Pancreas (tissue), 10 donors: Measurements from ENCODE around the gene SLC13A1. TPM values are rescaled to one million over a fixed set of nuclear protein-coding genes. Genes with fewer than 3 reads are reported as not detected.

Experiments
- ATAC-seq, 4 donors: fragments of 200-7000 bp; cut with Tn5 transposase; one replicate each; pipeline versions ENCODE4 v1.8.0 to v1.9.1; 2020; ENCODE audit warnings: mild to moderate bottlenecking in 4 of 4, moderate library complexity in 4 of 4
- DNase-seq, 6 donors: peaks; one replicate each; pipeline ENCODE4 v3.0.0-alpha.2; 2020
- FAIRE-seq: peaks from 2 replicates; lab custom pipeline; 2012; peaks lifted over from hg19 to GRCh38; lab: Jason Lieb, UNC
- H3K27ac ChIP-seq, 4 donors: fragments of 200-600 bp; sonication (generic); 1 replicate in 3 of 4; 2 replicates in 1 of 4; pipeline versions ENCODE4 v1.5.0 to v1.8.0; 2020
- H3K27me3 ChIP-seq, 4 donors: fragments of 200-600 bp; one replicate each; pipeline ENCODE4 v1.8.0; 2021
- H3K36me3 ChIP-seq, 3 donors: fragments of 200-600 bp; sonication (generic) in 1 of 3; one replicate each; pipeline versions ENCODE4 v1.5.0 to v1.8.0; 2020 to 2021
- H3K4me1 ChIP-seq, 3 donors: fragments of 200-600 bp; one replicate each; pipeline ENCODE4 v1.8.0; 2021
- H3K4me3 ChIP-seq, 4 donors: fragments of 200-600 bp; sonication (generic) in 2 of 4; one replicate each; pipeline versions ENCODE4 v1.5.0 to v1.8.0; 2020 to 2021
- H3K9me3 ChIP-seq, 4 donors: fragments of 200-600 bp; one replicate each; pipeline ENCODE4 v1.8.0; 2021
- WGBS, 2 donors: extraction: QIAGEN DNeasy Blood & Tissue Kit; methylation state at CpG; one replicate each; pipeline ENCODE4 v1.1.7; 2013; 5-methylcytosine and 5-hydroxymethylcytosine counted together
- intact Hi-C, 3 donors: fragments of 100-400 bp; cut with DNase I; formaldehyde crosslinking; loops; one replicate each; pipeline versions ENCODE4 v1.11.1 to v1.14.2; 2022
- polyA plus RNA-seq, 2 donors: library from polyadenylated mRNA; stranded (reverse); fragments of 200-250 nt; gene quantifications; one replicate each; pipeline ENCODE4 v1.2.3, GENCODE V29; 2013
- total RNA-seq, 6 donors: library from RNA; stranded (reverse); fragmentation: NEBNext Ultra II Directional in 4 of 6; extraction: Animal tissue kit (Norgen Biotek cat#: 25700) in 4 of 6; gene quantifications; one replicate each; pipeline versions ENCODE4 v1.2.1 to v1.2.4, GENCODE V29; 2021 to 2023
- TF ChIP-seq, protein P1 (sequence below), 4 donors: fragments of 200-600 bp; sonication (generic) in 3 of 4; IDR thresholded peaks; one replicate each; pipeline versions ENCODE4 v1.5.0 to v1.8.0; 2021; ENCODE audit warnings: antibody characterized with exemption in 4 of 4
- donor health status: healthy with polysubstance abuse.
- donor health status: DM: no; HTN: no; CAD: no; lungs with moderate emphysema.
- donor health status: DM: no; HTN: no; CAD: no.
- donor health status: control.
- donor health status: control.
- donor health status: Bipolar disorder and iron deficiency.
- donor health status: DM: yes; HTN: yes; CAD: no.
- donor health status: DM: no; HTN: no; CAD: no.
- donor health status: DM: no; HTN: no; CAD: no.
- donor health status: DM: yes; HTN: yes; CAD: no.

SLC13A1 gene
- total and polyA plus RNA-seq, 8 donors = 0.02 to 0.19 (median 0.09) TPM; not detected in 3

DNA sequence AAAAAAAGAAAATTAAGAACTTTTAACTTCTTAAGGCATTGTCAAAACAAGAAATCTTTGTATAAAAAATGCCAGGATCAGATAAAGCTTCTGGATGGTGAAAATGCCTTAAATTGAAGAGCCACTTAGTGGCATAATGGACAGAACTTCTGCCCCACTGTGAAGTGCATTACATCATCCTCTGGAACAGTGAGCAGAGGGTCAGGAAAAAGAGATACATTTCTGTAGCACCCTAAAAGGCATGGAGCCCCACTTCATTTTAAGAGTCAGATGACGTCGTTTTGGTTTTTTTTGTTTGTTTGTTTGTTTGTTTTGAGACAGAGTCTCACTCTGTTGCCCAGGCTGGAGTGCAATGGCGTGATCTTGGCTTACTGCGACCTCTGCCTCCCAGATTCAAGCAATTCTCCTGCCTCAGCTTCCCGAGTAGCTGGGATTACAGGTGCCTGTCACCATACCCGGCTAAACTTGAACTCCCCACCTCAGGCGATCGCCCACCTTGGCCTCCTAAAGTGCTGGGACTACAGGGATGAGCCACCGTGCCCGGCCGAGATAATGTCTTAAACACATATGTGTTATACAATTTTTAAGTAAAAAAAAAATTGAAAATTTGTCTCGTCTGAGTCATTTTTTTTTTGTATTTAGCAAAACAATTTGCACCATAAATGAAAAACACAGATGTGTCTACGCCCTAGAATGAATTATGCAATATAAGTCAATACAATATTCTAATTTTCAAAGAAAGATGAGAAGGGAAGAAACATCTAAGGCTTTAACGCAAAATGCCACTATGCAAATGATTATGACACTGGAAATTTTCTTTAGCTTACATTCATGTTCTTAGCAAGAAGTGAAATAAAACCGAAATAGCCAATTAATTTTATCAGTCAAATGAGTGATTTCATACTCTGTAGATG, 29.2 kb downstream of the SLC13A1 start:
- DNase-seq (no peak), FAIRE-seq (no peak), ATAC-seq (no peak)
- no peaks in the 10 kb centered on the region for H3K36me3 ChIP-seq
- intact Hi-C loops = no loop called here
- no peaks in the 10 kb centered on the region for H3K9me3 ChIP-seq
- no peak overlapping the region for H3K27ac ChIP-seq
- no peaks in the 10 kb centered on the region for H3K27me3 ChIP-seq
- no peak overlapping the region for H3K4me3 ChIP-seq
- WGBS, 2 donors = 89 to 91% methylated on average over 15 of the region's 15 CpGs
- no peaks in the 10 kb centered on the region for H3K4me1 ChIP-seq
- TF ChIP-seq, protein P1, sequence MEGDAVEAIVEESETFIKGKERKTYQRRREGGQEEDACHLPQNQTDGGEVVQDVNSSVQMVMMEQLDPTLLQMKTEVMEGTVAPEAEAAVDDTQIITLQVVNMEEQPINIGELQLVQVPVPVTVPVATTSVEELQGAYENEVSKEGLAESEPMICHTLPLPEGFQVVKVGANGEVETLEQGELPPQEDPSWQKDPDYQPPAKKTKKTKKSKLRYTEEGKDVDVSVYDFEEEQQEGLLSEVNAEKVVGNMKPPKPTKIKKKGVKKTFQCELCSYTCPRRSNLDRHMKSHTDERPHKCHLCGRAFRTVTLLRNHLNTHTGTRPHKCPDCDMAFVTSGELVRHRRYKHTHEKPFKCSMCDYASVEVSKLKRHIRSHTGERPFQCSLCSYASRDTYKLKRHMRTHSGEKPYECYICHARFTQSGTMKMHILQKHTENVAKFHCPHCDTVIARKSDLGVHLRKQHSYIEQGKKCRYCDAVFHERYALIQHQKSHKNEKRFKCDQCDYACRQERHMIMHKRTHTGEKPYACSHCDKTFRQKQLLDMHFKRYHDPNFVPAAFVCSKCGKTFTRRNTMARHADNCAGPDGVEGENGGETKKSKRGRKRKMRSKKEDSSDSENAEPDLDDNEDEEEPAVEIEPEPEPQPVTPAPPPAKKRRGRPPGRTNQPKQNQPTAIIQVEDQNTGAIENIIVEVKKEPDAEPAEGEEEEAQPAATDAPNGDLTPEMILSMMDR (IDR thresholded peaks at IDR 0.05) = no peak

DNA sequence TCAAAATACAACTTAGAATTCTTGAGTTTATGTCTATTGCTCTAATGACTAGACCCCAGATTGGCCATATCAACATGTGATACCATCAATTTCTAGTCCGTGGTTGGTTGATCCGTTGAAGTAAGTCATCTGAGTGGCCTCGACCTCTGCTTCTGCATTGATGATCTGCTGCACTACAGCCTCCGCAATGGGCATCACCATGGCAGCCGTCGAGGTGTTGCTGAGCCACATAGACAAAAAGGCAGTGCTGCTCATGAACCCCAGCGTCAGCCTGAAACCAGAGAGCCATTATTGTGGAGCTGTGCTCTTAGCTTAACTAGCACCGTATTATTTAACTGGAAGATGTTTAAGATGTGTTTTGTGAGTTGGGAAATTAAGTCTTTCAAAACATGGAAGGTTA, 30.7 kb downstream of the SLC13A1 start:
- intact Hi-C loops = no loop called here
- no peak for ATAC-seq
- TF ChIP-seq, protein P1 (IDR thresholded peaks at IDR 0.05) = no peak
- no peaks in the 10 kb centered on the region for H3K27me3 ChIP-seq
- H3K4me3 ChIP-seq = no peak overlapping the region
- no peaks in the 10 kb centered on the region for H3K9me3 ChIP-seq
- DNase-seq = no peak
- H3K4me1 ChIP-seq = no peaks in the 10 kb centered on the region
- 88 to 90% methylated on average over 8 of the region's 8 CpGs for WGBS, 2 donors
- no peaks in the 10 kb centered on the region for H3K36me3 ChIP-seq
- FAIRE-seq = no peak
- H3K27ac ChIP-seq = no peak overlapping the region

DNA sequence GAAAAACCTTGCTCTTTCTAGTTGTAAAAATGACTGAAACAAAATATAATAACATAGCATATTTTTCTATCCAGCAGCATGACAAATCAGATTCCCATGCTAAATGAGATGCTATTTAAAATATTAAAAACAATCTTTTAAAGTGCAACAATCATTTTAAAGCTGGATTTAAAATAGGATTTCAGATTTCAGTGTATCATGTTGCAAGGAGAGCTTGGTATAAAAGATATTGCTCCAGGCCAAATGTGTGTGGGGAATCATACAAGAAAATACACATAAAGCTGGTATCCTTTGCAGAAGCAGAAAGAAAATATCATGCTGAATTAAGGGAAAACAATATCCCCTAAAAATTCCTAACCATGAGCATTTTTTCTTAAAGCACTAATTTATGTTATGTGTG, 42.2 kb downstream of the SLC13A1 start:
- H3K9me3 ChIP-seq = no peaks in the 10 kb centered on the region
- H3K4me3 ChIP-seq = no peak overlapping the region
- FAIRE-seq = no peak
- no peaks in the 10 kb centered on the region for H3K4me1 ChIP-seq
- no peak overlapping the region for H3K27ac ChIP-seq
- ATAC-seq = no peak
- TF ChIP-seq, protein P1 (IDR thresholded peaks at IDR 0.05) = no peak
- peaks cover 0 to 5% (median 0%) of the 10 kb centered on the region in 4 donors for H3K27me3 ChIP-seq
- no peaks in the 10 kb centered on the region for H3K36me3 ChIP-seq
- DNase-seq = no peak
- intact Hi-C loops = no loop called here

DNA sequence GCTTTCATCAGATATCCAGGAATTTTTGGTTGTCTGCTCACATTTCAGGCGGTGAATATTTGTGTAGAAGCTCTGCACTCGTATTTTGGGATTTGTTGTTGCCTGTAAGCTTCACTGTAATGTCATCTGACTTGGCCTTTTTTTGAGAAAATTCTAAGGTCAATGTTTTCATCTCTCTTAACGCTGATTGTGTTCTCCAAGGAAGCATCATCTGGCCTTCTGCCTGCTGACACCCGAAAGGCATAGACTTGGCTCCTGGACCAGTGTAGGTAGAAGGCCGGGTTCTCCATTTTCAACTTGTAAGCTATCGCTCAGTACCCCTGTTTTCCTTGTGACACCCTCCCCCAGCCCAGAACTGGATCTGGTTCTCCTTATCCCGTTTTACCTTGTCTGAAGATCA, 44.2 kb downstream of the SLC13A1 start:
- DNase-seq = no peak
- Histone ChIP-seq H3K36me3 (no peaks in the 10 kb centered on the region), H3K27me3 (no peaks in the 10 kb centered on the region), H3K27ac (no peak overlapping the region), H3K4me1 (no peaks in the 10 kb centered on the region), H3K9me3 (no peaks in the 10 kb centered on the region), H3K4me3 (no peak overlapping the region)
- TF ChIP-seq, protein P1 (IDR thresholded peaks at IDR 0.05) = no peak
- WGBS, 2 donors = 81 to 87% methylated on average over 7 of the region's 7 CpGs
- no peak for FAIRE-seq
- intact Hi-C loops = no loop called here
- no peak for ATAC-seq
